RPMI7951 (cell line): ENCODE data around the gene CCDC142. TPM values are rescaled to one million over a fixed set of nuclear protein-coding genes. Genes with fewer than 3 reads are reported as not detected.
A peak's percentile ranks its signal among the peaks of the same experiment; 100 is the strongest.

Source experiments
- DNase-seq: peaks from one replicate; pipeline ENCODE4 v3.0.0-alpha.2; 2012; ENCODE audit warnings: low read depth
- total RNA-seq: library from RNA; depleted of rRNA; stranded (reverse); fragments of >200 nt; shearing (Covaris generic); gene quantifications from 2 replicates; pipeline ENCODE4 v1.2.3, GENCODE V29; 2014

CCDC142 gene
- total RNA-seq, 1 experiment from 2014 or later = 14.3 TPM

GRCh38 chr2:74514368-74515270 is 31.8 kb upstream of the CCDC142 start, which contains the start of gene TLX2:
Gene TLX2 (plus strand): TSS chr2:74514450. CDS start chr2:74514807, 357 bp downstream.
- DNase-seq = peak; percentile 65

- no peak for DNase-seq
These were observed 31.0 kb upstream of the CCDC142 start for GRCh38 chr2:74513605-74514367.

GRCh38 chr2:74512744-74513604 is 30.2 kb upstream of the CCDC142 start:
- DNase-seq = no peak

GRCh38 chr2:74511104-74511989 is 28.5 kb upstream of the CCDC142 start:
- DNase-seq = no peak

GRCh38 chr2:74510272-74510671 is 27.5 kb upstream of the CCDC142 start:
- no peak for DNase-seq

- DNase-seq = peak; percentile 80
These were observed 25.2 kb upstream of the CCDC142 start for GRCh38 chr2:74507926-74508520.

- DNase-seq = peak; percentile 97
These were observed 24.5 kb upstream of the CCDC142 start, which contains the start of gene PCGF1 for GRCh38 chr2:74507145-74507925. Gene PCGF1 (minus strand): TSS chr2:74507695. CDS start chr2:74507668, 27 bp downstream.

- no peak for DNase-seq
These were observed 22.8 kb upstream of the CCDC142 start for GRCh38 chr2:74505448-74506246.

GRCh38 chr2:74504591-74504990 is 21.8 kb upstream of the CCDC142 start:
- DNase-seq = no peak

- DNase-seq = peak; percentile 59
These were observed 21.0 kb upstream of the CCDC142 start for GRCh38 chr2:74503506-74504475.

- DNase-seq = peak; percentile 88
These were observed 20.1 kb upstream of the CCDC142 start for GRCh38 chr2:74502720-74503505.

GRCh38 chr2:74502147-74502719 is 19.4 kb upstream of the CCDC142 start:
- DNase-seq = peak; percentile 27

- DNase-seq = no peak
These were observed 18.7 kb upstream of the CCDC142 start for GRCh38 chr2:74501335-74502071.

GRCh38 chr2:74500578-74500946 is 17.8 kb upstream of the CCDC142 start:
- DNase-seq = no peak

- DNase-seq = no peak
These were observed 17.3 kb upstream of the CCDC142 start for GRCh38 chr2:74499940-74500577.
